NCI-H748 (cell line): Measurements from ENCODE around the gene CCDC90B.

ENCODE experiments used
- DNase-seq: peaks from one replicate; lab custom pipeline; 2025; ENCODE audit not compliant: unreplicated experiment; lab: John Stamatoyannopoulos, UW

The CCDC90B gene

DNA sequence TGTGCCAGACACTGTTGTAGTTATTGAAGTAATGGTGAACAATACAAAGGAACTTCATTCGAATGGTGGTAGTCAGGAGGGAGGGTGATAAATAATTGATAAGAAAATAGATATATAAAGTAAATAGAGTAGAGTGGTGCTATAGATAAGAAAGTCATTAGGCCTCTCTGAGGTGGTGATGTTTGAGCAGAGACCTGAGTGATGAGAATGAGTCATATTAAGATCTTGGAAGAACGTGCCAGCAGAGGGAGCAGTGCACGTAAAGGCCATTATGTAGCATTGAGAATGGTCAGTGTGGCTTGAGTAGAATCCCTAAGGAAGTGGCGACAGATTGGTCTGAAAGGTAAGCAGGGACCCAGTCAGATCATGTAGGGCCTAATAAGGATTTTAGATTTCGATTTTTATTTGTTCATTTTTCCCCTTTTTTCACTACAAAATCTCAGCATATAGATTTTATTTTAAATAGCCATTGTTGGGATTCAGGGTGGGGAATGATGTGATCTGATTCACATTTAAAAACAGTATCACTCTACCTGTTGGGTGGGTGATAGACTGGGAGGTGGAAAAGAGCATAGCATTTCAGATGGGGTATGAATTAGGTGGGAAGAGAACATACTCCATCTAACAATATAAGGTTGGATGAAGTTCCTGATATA lies 44.7 kb downstream of the CCDC90B start:
- peak; percentile 49 for DNase-seq

DNA sequence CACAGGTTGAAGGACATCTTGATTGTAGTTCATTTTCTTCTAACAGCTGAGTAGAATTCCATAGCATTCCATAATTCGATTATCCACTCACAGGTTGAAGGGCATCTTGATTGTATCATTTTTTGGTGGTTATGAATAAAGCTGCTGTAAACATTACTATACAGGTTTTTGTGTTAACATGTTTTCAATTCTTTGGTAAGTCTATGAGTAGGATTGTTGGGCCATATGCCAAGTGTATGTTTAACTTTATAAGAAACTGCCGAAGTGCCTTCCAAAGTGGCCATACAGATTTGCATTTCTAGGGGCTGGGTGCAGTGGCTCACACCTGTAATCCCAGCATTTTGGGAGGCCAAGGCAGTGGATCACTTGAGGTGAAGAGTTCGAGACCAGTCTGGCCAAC lies 48.1 kb downstream of the CCDC90B start:
- DNase-seq = no peak

DNA sequence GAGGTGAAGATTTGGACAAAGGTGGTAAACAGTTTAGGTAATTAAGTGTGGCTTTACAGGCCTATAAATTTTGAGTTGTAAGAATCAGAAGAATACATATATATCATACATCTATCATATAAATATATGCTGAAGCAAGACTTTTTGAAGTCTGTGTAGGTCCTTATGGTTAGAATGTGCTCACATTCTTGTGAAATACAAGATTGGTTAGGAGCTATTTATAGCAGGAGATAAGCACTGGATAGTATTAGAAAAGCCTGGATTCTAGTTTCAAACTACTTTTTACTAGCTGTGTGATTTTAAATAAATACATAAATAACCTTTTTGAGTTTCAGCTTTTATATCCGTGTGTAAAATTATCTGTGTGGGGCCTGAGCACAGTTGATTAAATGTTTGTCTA lies 50.3 kb downstream of the CCDC90B start:
- DNase-seq = no peak

DNA sequence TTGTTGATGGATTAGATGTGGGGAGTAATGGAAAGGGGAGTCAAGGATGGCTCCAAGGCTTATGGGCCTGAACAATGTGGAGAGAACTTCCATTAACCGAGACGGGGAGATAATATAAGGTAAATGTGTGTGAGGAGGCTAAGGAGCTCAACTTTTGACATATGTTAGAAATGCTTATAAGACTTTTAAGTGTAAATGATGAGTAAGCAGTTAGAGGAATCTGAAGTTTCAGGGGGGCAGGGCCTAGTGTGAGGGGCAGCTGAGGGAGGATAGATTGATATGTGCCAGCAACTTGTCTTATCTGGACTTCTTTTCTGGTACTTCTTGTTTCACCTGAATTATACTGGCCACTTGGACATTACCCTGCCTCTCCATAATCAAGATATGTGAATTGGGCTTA lies 62.7 kb downstream of the CCDC90B start:
- no peak for DNase-seq

DNA sequence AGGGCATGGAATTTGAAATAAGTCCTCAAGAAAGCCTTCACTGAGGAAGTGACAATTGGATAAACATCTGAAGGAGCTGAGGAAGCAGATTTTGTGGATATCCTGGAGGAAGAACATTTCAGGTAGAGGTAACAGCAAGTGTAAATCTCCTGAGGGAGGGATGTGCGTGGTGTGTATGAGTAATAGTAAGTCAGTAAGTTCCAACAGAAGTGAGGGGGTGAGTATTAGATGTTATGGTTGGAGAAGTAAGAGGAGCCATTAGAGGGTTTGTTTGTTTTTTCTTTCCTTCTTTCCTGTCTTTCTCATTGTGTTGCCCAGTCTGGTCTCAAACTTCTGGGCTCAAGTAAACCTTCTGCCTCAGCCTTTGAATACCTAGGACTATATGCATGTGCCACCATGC lies 63.7 kb downstream of the CCDC90B start:
- DNase-seq = no peak

DNA sequence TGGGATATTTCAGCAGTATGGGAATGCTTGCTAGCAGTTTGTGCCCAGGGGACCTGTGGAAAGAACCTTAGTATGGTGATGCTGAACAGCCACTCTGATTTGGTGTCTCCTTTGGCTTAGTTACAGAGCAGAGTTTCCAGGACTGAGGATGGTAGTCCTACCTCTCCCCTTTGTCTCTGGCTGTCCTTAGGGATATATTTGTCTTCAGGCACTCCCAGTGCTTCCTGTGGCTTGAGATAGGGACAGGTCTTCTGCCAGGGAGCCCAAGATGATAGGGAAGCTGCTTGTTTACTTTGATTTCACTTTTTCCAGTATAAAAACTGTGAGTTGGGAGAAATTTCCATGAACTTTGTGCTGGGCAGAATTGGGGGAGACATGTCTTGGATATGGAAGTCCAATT lies 64.5 kb downstream of the CCDC90B start:
- no peak for DNase-seq

DNA sequence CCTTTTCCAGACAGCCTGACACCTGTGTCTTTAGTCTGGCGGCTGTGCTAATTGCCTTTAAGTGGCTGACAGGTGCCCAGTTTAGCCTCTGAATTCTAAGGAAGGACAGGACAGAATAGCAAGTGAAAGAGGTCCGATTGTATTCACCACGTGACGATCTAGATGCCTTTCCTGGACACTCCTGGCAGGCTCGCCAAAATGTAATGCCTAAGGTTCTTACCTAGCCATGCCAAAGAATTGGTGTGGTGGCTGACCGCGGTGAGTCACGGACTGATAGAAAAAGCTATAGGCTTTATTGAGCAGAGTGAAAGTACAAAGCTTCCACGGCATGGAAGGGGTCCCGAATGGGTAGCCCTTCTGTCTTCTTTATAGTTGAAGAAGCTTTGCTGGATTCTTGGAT lies 65.9 kb downstream of the CCDC90B start:
- DNase-seq = peak; percentile 59

DNA sequence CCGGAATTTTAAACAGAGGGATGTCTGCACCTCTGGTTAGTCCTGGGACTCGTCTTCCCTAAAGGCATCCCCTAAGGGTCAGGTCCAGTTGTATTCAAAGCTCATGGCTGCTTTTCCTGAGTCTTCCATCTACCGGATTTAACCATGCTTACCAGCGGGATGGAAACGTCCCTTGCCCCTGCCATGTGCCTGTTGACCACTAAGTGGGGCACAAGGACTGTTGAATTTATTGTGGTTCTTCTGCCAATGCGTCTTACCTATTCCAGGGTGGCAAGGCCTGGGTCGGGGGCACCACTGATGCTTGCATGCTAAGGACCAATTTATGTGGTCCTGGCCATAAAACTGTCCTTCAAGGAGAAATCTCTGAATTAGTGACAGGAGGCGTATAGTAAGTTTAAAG lies 67.1 kb downstream of the CCDC90B start:
- DNase-seq = peak; percentile 14
